OCI-LY1 (cell line): ENCODE results near the gene SNAI1.

Experiments
- H2AFZ ChIP-seq: fragments of 200-600 bp; sonication (generic), shearing (Covaris generic); 2 replicates; pipeline ENCODE4 v1.6.0; 2014; ENCODE audit warnings: antibody characterized with exemption, mild to moderate bottlenecking, low read length
- H3F3A ChIP-seq: fragments of 200-600 bp; sonication (generic), shearing (Covaris generic); 2 replicates; pipeline ENCODE4 v1.6.0; 2014; ENCODE audit warnings: mild to moderate bottlenecking, antibody characterized with exemption, low read length, moderate library complexity; ENCODE audit not compliant: insufficient read depth
- H3K27ac ChIP-seq: fragments of 200-600 bp; sonication (generic); 2 replicates; pipeline ENCODE4 v1.5.1; 2014; ENCODE audit warnings: low read length, mixed run types, mild to moderate bottlenecking, low read depth; ENCODE audit not compliant: poor library complexity, severe bottlenecking
- H3K27me3 ChIP-seq: fragments of 200-600 bp; sonication (generic); 2 replicates; pipeline ENCODE4 v1.6.0; 2014; ENCODE audit warnings: antibody characterized with exemption, mild to moderate bottlenecking, low read length, moderate library complexity; ENCODE audit not compliant: insufficient read depth
- H3K36me3 ChIP-seq: fragments of 200-600 bp; sonication (generic); 2 replicates; pipeline ENCODE4 v1.6.1; 2014; ENCODE audit warnings: mild to moderate bottlenecking, antibody characterized with exemption, low read length, moderate library complexity, mixed read lengths; ENCODE audit not compliant: insufficient read depth
- H3K4me1 ChIP-seq: fragments of 200-600 bp; sonication (generic); 2 replicates; pipeline ENCODE4 v1.5.1; 2014; ENCODE audit warnings: mild to moderate bottlenecking, low read length, moderate library complexity; ENCODE audit not compliant: insufficient read depth, severe bottlenecking
- H3K4me2 ChIP-seq: fragments of 200-600 bp; sonication (generic), shearing (Covaris generic); 2 replicates; pipeline ENCODE4 v1.6.1; 2014; ENCODE audit warnings: low read length
- H3K4me3 ChIP-seq: fragments of 200-600 bp; sonication (generic); 2 replicates; pipeline ENCODE4 v1.5.1; 2014; ENCODE audit warnings: low read length, low read depth, mild to moderate bottlenecking, mixed read lengths; ENCODE audit not compliant: poor library complexity, severe bottlenecking
- H3K79me2 ChIP-seq: fragments of 200-600 bp; shearing (Covaris generic); 2 replicates; pipeline ENCODE4 v1.6.1; 2016; ENCODE audit warnings: mixed run types, low read length, mixed read lengths; ENCODE audit not compliant: insufficient read depth
- H3K9ac ChIP-seq: fragments of 200-600 bp; sonication (generic), shearing (Covaris generic); 2 replicates; pipeline ENCODE4 v1.6.1; 2014; ENCODE audit warnings: mild to moderate bottlenecking, low read length, mixed read lengths
- H3K9me2 ChIP-seq: fragments of 200-600 bp; sonication (generic), shearing (Covaris generic); 2 replicates; pipeline ENCODE4 v1.6.1; 2014; ENCODE audit warnings: low read depth, mild to moderate bottlenecking, low read length, mixed read lengths
- H3K9me3 ChIP-seq: fragments of 200-600 bp; shearing (Covaris generic); 2 replicates; pipeline ENCODE4 v1.6.1; 2014; ENCODE audit warnings: low read length, mixed read lengths
- H4K20me1 ChIP-seq: fragments of 200-600 bp; sonication (generic), shearing (Covaris generic); 2 replicates; pipeline ENCODE4 v1.6.0; 2016; ENCODE audit warnings: mild to moderate bottlenecking, low read length; ENCODE audit not compliant: insufficient read depth
- EZH2 ChIP-seq: fragments of 200-600 bp; sonication (generic), shearing (Covaris generic); IDR thresholded peaks from 2 replicates; pipeline ENCODE4 v1.8.0; 2017; ENCODE audit warnings: borderline replicate concordance, mixed run types, mild to moderate bottlenecking, antibody characterized with exemption, low read length, moderate library complexity, mixed read lengths
- TF ChIP-seq, protein P1 (sequence below): fragments of 200-600 bp; sonication (generic), shearing (Covaris generic); IDR thresholded peaks from 2 replicates; pipeline ENCODE4 v1.5.1; 2017; ENCODE audit warnings: mild to moderate bottlenecking, antibody characterized with exemption, low read length, moderate library complexity, mixed read lengths

SNAI1 gene

DNA sequence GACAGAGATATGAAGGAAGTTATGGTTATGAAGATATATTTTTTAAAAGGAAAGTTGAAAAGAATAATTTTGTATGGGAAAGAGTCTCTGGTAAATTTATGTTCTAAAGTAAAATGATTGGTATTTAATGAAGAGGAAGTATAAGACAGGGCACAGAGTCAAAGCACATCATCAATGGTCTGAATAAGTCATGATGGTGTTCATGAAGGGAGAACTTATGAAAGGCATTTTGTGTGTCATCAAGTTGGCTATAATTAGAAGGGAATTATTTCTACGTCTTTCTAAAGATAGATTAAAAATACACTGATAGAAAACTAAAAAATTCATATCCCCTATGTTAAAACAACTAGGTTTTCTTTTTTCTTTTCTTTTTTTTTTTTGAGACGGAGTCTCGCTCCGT, 21.4 kb upstream of the SNAI1 start:
- H4K20me1 ChIP-seq: no peaks in the 10 kb centered on the region
- no peaks in the 10 kb centered on the region for H3K9me3 ChIP-seq
- H3K27ac ChIP-seq: no peak overlapping the region
- TF ChIP-seq, protein P1, sequence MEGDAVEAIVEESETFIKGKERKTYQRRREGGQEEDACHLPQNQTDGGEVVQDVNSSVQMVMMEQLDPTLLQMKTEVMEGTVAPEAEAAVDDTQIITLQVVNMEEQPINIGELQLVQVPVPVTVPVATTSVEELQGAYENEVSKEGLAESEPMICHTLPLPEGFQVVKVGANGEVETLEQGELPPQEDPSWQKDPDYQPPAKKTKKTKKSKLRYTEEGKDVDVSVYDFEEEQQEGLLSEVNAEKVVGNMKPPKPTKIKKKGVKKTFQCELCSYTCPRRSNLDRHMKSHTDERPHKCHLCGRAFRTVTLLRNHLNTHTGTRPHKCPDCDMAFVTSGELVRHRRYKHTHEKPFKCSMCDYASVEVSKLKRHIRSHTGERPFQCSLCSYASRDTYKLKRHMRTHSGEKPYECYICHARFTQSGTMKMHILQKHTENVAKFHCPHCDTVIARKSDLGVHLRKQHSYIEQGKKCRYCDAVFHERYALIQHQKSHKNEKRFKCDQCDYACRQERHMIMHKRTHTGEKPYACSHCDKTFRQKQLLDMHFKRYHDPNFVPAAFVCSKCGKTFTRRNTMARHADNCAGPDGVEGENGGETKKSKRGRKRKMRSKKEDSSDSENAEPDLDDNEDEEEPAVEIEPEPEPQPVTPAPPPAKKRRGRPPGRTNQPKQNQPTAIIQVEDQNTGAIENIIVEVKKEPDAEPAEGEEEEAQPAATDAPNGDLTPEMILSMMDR: no peak
- no peak for TF ChIP-seq EZH2
- peaks cover 21% of the 10 kb centered on the region for H3K36me3 ChIP-seq
- no peaks in the 10 kb centered on the region for H3F3A ChIP-seq
- H3K27me3 ChIP-seq: no peaks in the 10 kb centered on the region
- H3K9me2 ChIP-seq: no peaks in the 10 kb centered on the region
- H3K4me3 ChIP-seq: no peak overlapping the region
- no peak overlapping the region for H3K9ac ChIP-seq
- H3K4me1 ChIP-seq: no peaks in the 10 kb centered on the region
- H3K79me2 ChIP-seq: no peaks in the 10 kb centered on the region
- no peak overlapping the region for H2AFZ ChIP-seq
- H3K4me2 ChIP-seq: no peak overlapping the region

DNA sequence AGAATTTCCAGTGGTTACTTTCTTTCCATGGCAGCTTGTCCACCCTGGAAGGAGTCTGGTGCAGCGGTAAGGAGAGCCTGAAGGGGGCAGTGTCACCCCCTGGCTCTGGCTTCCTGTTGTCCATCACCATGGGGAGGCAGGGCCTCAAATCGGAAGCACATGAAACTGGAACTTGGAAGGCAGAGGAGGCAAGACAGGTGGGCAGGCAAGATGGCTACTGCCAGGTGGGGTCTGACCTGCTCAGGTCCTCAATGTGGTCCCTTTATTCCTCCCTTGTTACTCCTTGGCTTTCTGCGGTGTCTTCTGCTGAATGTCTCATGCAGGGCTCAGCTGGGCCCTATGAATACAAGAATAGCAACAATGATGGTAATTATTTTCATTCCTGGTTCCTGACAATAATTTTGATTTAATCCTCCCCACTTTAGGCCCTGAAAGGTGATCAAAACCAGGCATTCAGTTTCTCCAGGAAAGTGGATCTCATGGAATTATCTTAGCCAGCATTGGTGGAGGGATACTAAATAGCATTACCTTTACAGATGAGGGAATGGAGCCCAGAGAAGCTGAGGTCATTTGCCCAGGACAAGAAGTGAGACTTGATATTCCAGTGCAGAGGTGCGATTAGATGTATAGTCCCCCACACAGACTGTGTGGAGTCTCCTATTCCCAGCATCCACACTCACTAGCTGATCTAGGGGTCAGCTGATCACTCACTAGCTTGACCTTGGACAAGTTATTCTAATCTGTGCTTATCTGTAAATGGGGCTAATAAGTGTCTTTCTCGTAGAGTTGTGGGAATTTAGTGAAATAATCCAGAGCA, 17.6 kb upstream of the SNAI1 start:
- Histone ChIP-seq H3K36me3 (peaks cover under 1% of the 10 kb centered on the region; the same call in 1 of the 2 replicates), H3K9ac (no peak overlapping the region), H3K9me3 (no peaks in the 10 kb centered on the region), H3K79me2 (no peaks in the 10 kb centered on the region), H3K4me1 (no peaks in the 10 kb centered on the region), H4K20me1 (no peaks in the 10 kb centered on the region), H3F3A (no peaks in the 10 kb centered on the region), H3K4me3 (no peak overlapping the region), H3K4me2 (no peak overlapping the region), H3K27ac (no peak overlapping the region), H3K27me3 (no peaks in the 10 kb centered on the region), H3K9me2 (no peaks in the 10 kb centered on the region), H2AFZ (no peak overlapping the region)
- TF ChIP-seq EZH2: no peak
- TF ChIP-seq, protein P1: peak; percentile 78

DNA sequence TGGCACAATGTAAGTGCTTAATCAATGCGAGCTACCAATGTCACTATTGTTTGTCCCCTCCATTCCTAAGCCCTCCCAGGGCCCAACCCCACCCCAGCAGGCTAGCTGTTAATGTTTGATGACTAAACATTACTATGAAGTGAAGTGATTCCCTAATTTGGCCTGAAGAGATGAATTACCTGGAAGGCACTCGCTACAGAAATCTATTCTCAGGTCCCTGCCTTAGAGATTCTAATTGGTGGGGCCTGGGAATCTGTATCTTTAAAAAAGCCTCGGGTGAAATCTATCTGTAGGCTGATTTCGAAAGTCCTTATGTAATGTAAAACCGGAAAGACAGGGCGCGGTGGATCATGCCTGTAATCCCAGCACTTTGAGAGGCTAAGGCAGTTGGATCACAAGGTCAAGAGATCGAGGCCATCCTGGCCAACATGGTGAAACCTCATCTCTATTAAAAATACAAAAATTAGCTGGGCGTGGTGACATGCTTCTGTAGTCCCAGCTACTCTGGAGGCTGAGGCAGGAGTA, 16.9 kb upstream of the SNAI1 start:
- no peaks in the 10 kb centered on the region for H3K9me3 ChIP-seq
- H3K4me3 ChIP-seq: no peak overlapping the region
- H3K9me2 ChIP-seq: no peaks in the 10 kb centered on the region
- H3K36me3 ChIP-seq: no peaks in the 10 kb centered on the region; the same call in 1 of the 2 replicates
- no peak overlapping the region for H3K27ac ChIP-seq
- no peaks in the 10 kb centered on the region for H4K20me1 ChIP-seq
- no peaks in the 10 kb centered on the region for H3F3A ChIP-seq
- H3K9ac ChIP-seq: no peak overlapping the region
- no peak for TF ChIP-seq EZH2
- TF ChIP-seq, protein P1: no peak
- no peaks in the 10 kb centered on the region for H3K79me2 ChIP-seq
- H2AFZ ChIP-seq: no peak overlapping the region
- H3K4me2 ChIP-seq: no peak overlapping the region
- no peaks in the 10 kb centered on the region for H3K27me3 ChIP-seq
- no peaks in the 10 kb centered on the region for H3K4me1 ChIP-seq
